Right lobe of liver (tissue), 6 donors: ENCODE measurements around the gene RIPK1. TPM values are rescaled to one million over a fixed set of nuclear protein-coding genes. Genes with fewer than 3 reads are reported as not detected.
"Not testable (repeated sequence)": the region's sequence is repeated elsewhere in the genome, so short reads cannot be mapped to it uniquely, and the experiment has no call there.

Source experiments
- ATAC-seq, 4 donors: fragments of 200-7000 bp; cut with Tn5 transposase; one replicate each; pipeline ENCODE4 v1.9.1; 2020; ENCODE audit warnings: mild to moderate bottlenecking in 4 of 4, moderate library complexity in 4 of 4
- DNase-seq, 3 donors: peaks; one replicate each; pipeline ENCODE4 v3.0.0-alpha.2; 2020
- H3K27ac ChIP-seq, 3 donors: fragments of 200-600 bp; one replicate each; pipeline ENCODE4 v1.8.0; 2022
- H3K27me3 ChIP-seq, 2 donors: fragments of 200-600 bp; one replicate each; pipeline ENCODE4 v1.8.0; 2022
- H3K36me3 ChIP-seq, 4 donors: fragments of 200-600 bp; sonication (generic) in 1 of 4; one replicate each; pipeline versions ENCODE4 v1.5.1 to v1.8.0; 2017 to 2022; ENCODE audit warnings: control low read depth in 1 of 4
- H3K4me1 ChIP-seq, 4 donors: fragments of 200-600 bp; sonication (generic) in 1 of 4; one replicate each; pipeline versions ENCODE4 v1.5.1 to v1.8.0; 2017 to 2022; ENCODE audit warnings: control low read depth in 1 of 4
- H3K4me3 ChIP-seq, 3 donors: fragments of 200-600 bp; one replicate each; pipeline ENCODE4 v1.8.0; 2022
- H3K9me3 ChIP-seq, 4 donors: fragments of 200-600 bp; sonication (generic) in 1 of 4; one replicate each; pipeline versions ENCODE4 v1.5.1 to v1.8.0; 2017 to 2022; ENCODE audit warnings: control low read depth in 1 of 4
- CTCF ChIP-seq, 4 donors: fragments of 200-600 bp in 3 of 4; fragments of 450-650 bp in 1 of 4; IDR thresholded peaks; one replicate each; pipeline versions ENCODE4 v1.5.1 to v1.8.0; 2016 to 2022; ENCODE audit warnings: antibody characterized with exemption in 4 of 4, mild to moderate bottlenecking in 2 of 4
- POLR2A ChIP-seq: fragments of 450-650 bp; IDR thresholded peaks from one replicate; pipeline ENCODE4 v1.6.1; 2017; ENCODE audit warnings: antibody characterized with exemption, mild to moderate bottlenecking
- WGBS: methylation state at CpG from one replicate; pipeline ENCODE4 v1.1.6; 2018; ENCODE audit warnings: low coverage, low lambda C conversion rate; ENCODE audit not compliant: insufficient coverage; ENCODE audit errors: missing lambda C conversion rate; 5-methylcytosine and 5-hydroxymethylcytosine counted together
- intact Hi-C, 2 donors: fragments of 100-400 bp; cut with DNase I; formaldehyde crosslinking; loops; one replicate each; pipeline versions ENCODE4 v1.11.2 to v1.14.1; 2022
- total RNA-seq, 6 experiments: library from RNA; depleted of rRNA in 2 of 6; stranded (reverse); fragments of >200 nt in 2 of 6; fragmentation: NEBNext Ultra II Directional in 3 of 6; extraction: Animal tissue kit (Norgen Biotek cat#: 25700) in 3 of 6; gene quantifications; one replicate each; pipeline versions ENCODE4 v1.1.0 to v1.2.4, GENCODE V29; 2016 to 2023
- donor health status: DM: no; HTN: yes; CAD: no.
- donor health status: DM: no; HTN: no; CAD: no.
- donor health status: DM: no; HTN: no; CAD: no.
- donor health status: DM: no; HTN: yes; CAD: no.
- donor health status: DM: no; HTN: yes; CAD: no.

Gene RIPK1
- total RNA-seq, 6 experiments from 2014 or later, result 13.9 to 17.6 (median 16.6) TPM

- Histone ChIP-seq H3K27ac (no peak overlapping the region), H3K4me1 (no peaks in the 10 kb centered on the region), H3K36me3 (no peaks in the 10 kb centered on the region), H3K27me3 (no peaks in the 10 kb centered on the region), H3K4me3 (no peak overlapping the region), H3K9me3 (no peaks in the 10 kb centered on the region)
- intact Hi-C loops, result no loop called here
- WGBS, result 67% methylated on average over 1 of the region's 2 CpGs
- TF ChIP-seq CTCF (IDR thresholded peaks at IDR 0.05), result no peak
- no peak for TF ChIP-seq POLR2A
- DNase-seq, result no peak
- no peak for ATAC-seq
Observed at GRCh38 chr6:3041606-3042005, 26.7 kb upstream of the RIPK1 start.

- no peak for DNase-seq
- intact Hi-C loops, result loop anchor here in 1 of 2 donors (5.0 kb wide), 1 partner anchor 38 kb away; no protein-coding TSS in a partner anchor
- H3K4me3 ChIP-seq, result no peak overlapping the region
Observed at GRCh38 chr6:3045369-3045768, 22.9 kb upstream of the RIPK1 start.

DNA sequence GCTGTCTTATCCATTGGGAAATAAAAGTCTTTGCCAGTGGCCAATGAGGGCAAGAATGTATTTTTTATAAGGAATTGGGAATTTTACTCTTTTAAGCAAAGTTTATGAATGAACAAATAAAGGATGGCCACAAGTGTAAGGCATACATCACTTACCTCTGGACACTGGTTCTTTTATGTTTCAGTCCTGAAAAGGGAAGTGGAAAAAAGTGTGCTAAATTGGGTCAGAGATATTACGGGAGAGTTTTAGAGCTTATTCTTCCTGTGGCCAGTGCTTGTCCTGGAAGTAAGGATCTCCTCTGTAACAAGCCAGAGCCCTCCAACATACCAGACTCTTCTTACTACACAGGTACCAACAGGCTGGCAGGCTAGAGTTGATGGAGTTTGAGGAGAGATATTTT, 22.5 kb upstream of the RIPK1 start:
- DNase-seq (no peak), ATAC-seq (no peak)
- Histone ChIP-seq H3K27ac (no peak overlapping the region), H3K36me3 (no peaks in the 10 kb centered on the region), H3K4me3 (no peak overlapping the region), H3K9me3 (no peaks in the 10 kb centered on the region), H3K4me1 (no peaks in the 10 kb centered on the region), H3K27me3 (no peaks in the 10 kb centered on the region)
- WGBS, result 40% methylated on average over 1 of the region's 1 CpG
- TF ChIP-seq POLR2A, result no peak
- TF ChIP-seq CTCF (IDR thresholded peaks at IDR 0.05), result no peak
- intact Hi-C loops, result loop anchor here in 1 of 2 donors (5.0 kb wide), 1 partner anchor 38 kb away; no protein-coding TSS in a partner anchor

More at GRCh38 chr6:3045369-3045768, 22.9 kb upstream of the RIPK1 start:
- ATAC-seq, result no peak
- H3K27ac ChIP-seq, result no peak overlapping the region
- no peak for TF ChIP-seq CTCF (IDR thresholded peaks at IDR 0.05)
- no peak for TF ChIP-seq POLR2A
- 89% methylated on average over 3 of the region's 5 CpGs for WGBS
- H3K36me3 ChIP-seq, result no peaks in the 10 kb centered on the region
- H3K27me3 ChIP-seq, result no peaks in the 10 kb centered on the region
- no peaks in the 10 kb centered on the region for H3K4me1 ChIP-seq
- no peaks in the 10 kb centered on the region for H3K9me3 ChIP-seq

GRCh38 chr6:3046295-3046694, 22.0 kb upstream of the RIPK1 start:
- DNase-seq, result no peak
- Histone ChIP-seq H3K4me1 (no peaks in the 10 kb centered on the region), H3K4me3 (no peak overlapping the region), H3K27me3 (no peaks in the 10 kb centered on the region), H3K36me3 (no peaks in the 10 kb centered on the region), H3K9me3 (no peaks in the 10 kb centered on the region), H3K27ac (no peak overlapping the region)
- WGBS, result 75% methylated on average over 3 of the region's 3 CpGs
- peak in 1 of 4 donors; percentile 38 for ATAC-seq
- TF ChIP-seq POLR2A, result no peak
- intact Hi-C loops, result loop anchor here in 1 of 2 donors (5.0 kb wide), 1 partner anchor 39 kb away; no protein-coding TSS in a partner anchor

- WGBS, result 88% methylated on average over 4 of the region's 4 CpGs
Observed at GRCh38 chr6:3048009-3048408, 20.3 kb upstream of the RIPK1 start.

More at GRCh38 chr6:3048009-3048408, 20.3 kb upstream of the RIPK1 start:
- ATAC-seq, H3K4me3 ChIP-seq, DNase-seq, H3K36me3 ChIP-seq, H3K4me1 ChIP-seq, H3K27ac ChIP-seq, H3K9me3 ChIP-seq, H3K27me3 ChIP-seq: not testable (repeated sequence)
- intact Hi-C loops, result loop anchor here in 1 of 2 donors (5.0 kb wide), 1 partner anchor 41 kb away; no protein-coding TSS in a partner anchor
